Activated T-cell treated with anti-CD3 and anti-CD28 coated beads for 4 hours (primary cell): ENCODE measurements around the gene ANKRD13B.

Experiments
- DNase-seq: peaks from one replicate; pipeline ENCODE4 v3.0.0-alpha.2; 2020

The ANKRD13B gene

DNA sequence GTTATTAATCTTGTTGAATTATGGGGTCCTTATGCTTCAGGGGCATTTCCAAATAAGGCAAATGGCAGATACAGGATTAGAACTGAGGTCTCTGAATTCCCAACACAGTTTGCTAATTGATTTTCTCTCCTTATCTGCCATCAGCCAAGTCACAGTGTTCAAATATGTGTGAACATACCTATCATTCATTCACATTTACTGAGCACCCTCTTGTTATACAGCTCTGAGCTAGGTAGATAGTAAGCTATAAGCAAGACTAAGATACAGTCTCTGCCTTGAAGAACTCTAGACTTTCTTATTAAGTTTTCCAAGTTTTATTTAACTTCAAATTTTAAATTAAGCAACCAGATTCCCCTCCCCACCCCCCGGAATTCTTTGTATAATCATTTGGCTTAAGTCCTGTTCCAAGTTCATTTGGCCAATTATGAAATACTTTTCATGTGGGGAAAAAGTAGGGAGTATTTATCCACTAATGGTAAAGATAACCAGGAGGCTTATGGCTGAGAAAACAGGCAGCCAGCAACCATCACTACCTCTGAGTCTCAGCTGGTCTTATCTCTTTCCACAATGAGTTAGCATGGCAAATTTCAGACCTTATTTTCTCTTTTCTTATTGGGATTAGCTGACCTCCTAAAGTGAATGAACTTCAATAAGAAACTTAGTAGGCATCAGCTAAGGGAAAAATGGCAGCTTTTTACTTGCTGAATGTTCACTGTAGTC lies 61.2 kb downstream of the ANKRD13B start:
- DNase-seq: no peak

DNA sequence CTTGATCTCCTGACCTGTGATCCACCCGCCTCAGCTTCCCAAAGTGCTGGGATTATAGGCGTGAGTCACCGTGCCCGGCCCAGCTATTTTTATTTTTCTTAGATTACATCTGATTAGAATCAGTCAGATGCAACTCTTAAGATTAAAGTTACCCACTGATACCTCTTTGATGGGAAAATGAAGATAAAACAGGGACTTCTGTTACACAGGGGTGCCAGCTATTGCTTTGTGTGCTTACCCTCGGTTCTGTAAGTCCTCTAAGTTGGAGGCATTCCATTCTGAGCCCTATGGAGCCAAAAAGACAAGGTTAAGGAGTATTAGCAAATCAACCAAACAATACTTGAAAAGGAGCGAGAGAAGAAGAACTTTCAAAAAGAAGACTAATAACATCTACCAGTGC lies 62.4 kb downstream of the ANKRD13B start:
- DNase-seq: no peak

DNA sequence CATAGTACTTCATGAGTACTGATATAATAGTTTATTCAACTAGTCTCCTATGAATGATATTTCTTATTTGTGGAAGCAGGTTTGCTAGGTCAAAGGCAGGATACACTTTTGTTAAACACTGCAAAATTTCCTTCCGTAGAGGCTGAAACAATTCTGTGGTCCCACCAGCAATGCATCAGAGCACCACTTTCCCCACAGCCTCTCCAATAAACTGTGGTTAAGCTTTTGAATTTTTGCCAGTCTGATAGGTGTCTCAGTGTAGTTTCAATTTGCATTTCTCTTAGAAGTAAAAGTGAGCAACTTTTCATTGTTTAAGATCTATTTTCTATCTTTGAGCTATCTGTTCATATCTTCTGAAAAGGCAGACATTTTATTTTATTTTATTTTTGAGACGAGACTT lies 66.2 kb downstream of the ANKRD13B start:
- DNase-seq: no peak

DNA sequence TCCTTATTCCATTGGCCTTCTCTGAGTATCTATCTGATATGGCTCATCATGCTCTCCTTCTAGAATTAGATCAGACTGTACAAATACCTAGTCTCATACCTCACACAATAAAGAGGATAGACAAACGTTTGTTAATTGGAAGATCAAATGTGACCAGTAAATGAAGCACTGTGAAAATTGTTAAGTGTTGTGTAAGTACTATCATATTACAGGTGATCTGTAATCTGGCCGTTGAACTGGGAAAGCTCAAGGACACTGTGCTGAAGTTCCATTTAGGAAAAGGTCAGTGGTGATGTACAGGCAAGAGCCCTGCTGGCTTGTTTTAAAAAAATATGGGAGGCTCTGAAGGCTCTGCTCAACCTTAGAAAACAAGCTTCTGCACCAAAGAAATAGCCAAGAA lies 68.3 kb downstream of the ANKRD13B start:
- DNase-seq: no peak

DNA sequence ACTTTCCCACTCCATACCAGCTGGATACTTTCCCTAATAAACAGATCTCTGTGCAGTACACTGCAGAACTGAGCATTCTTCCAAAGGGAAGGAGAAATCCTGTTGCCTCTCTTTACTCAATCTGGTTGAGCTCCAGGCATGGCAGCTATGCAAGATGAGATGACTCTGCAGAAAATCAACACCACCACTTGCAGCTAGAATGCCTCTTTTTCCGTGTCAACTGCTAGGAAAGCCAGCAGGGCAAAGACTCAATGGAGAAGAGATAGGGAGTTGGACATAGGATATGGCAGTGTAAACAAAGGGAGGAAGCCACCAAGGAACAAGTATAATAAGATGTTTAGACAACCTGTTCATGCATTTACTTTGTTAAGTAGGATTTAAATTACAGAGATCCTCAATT lies 70.2 kb downstream of the ANKRD13B start:
- DNase-seq: no peak
